Muscle layer of colon (tissue), 2 donors: ENCODE measurements around the gene PSMD12.

ENCODE experiments used
- H3K27ac ChIP-seq: one replicate; pipeline ENCODE4 v1.7.0; 2013; ENCODE audit warnings: low read depth, mild to moderate bottlenecking, low read length, moderate library complexity
- H3K27me3 ChIP-seq, 2 donors: one replicate each; pipeline ENCODE4 v1.7.0; 2013; ENCODE audit warnings: low read length in 2 of 2, mild to moderate bottlenecking in 2 of 2; ENCODE audit not compliant: insufficient read depth in 2 of 2, control insufficient read depth in 1 of 2
- H3K36me3 ChIP-seq: one replicate; pipeline ENCODE4 v1.7.0; 2013; ENCODE audit warnings: mild to moderate bottlenecking, low read length; ENCODE audit not compliant: insufficient read depth
- H3K4me1 ChIP-seq: one replicate; pipeline ENCODE4 v1.7.0; 2013; ENCODE audit warnings: mild to moderate bottlenecking, low read length; ENCODE audit not compliant: insufficient read depth
- H3K4me3 ChIP-seq, 2 donors: one replicate each; pipeline ENCODE4 v1.7.0; 2013; ENCODE audit warnings: low read length in 2 of 2, low read depth in 1 of 2, mild to moderate bottlenecking in 1 of 2, moderate library complexity in 1 of 2
- H3K9ac ChIP-seq: one replicate; pipeline ENCODE4 v1.7.0; 2013; ENCODE audit warnings: low read length
- H3K9me3 ChIP-seq: one replicate; pipeline ENCODE4 v1.7.0; 2013; ENCODE audit warnings: mild to moderate bottlenecking, low read length
- donor health status: abdominal sarcoma.
- donor health status: Adenocarcinoma of cecum.

PSMD12 gene

GRCh38 chr17:67372751-67373150 lies 6.4 kb upstream of the PSMD12 start:
- Histone ChIP-seq H3K4me3 (no peak overlapping the region), H3K9ac (no peak overlapping the region)

GRCh38 chr17:67369676-67370075 lies 3.3 kb upstream of the PSMD12 start:
- H3K4me3 ChIP-seq: no peak overlapping the region
- H3K27me3 ChIP-seq: no peaks in the 10 kb centered on the region
- no peaks in the 10 kb centered on the region for H3K36me3 ChIP-seq
- peaks cover 10% of the 10 kb centered on the region for H3K4me1 ChIP-seq
- H3K27ac ChIP-seq: no peak overlapping the region
- no peaks in the 10 kb centered on the region for H3K9me3 ChIP-seq
- no peak overlapping the region for H3K9ac ChIP-seq

More at GRCh38 chr17:67372751-67373150, 6.4 kb upstream of the PSMD12 start:
- Histone ChIP-seq H3K27ac (no peak overlapping the region), H3K27me3 (no peaks in the 10 kb centered on the region), H3K4me1 (peaks cover 3% of the 10 kb centered on the region), H3K9me3 (no peaks in the 10 kb centered on the region), H3K36me3 (no peaks in the 10 kb centered on the region)

GRCh38 chr17:67365738-67366192 lies 612 bp downstream of the PSMD12 start:
- Histone ChIP-seq H3K9me3 (no peaks in the 10 kb centered on the region), H3K27me3 (no peaks in the 10 kb centered on the region), H3K9ac (peak overlapping the region; percentile 96), H3K4me1 (peaks cover 17% of the 10 kb centered on the region), H3K27ac (peak overlapping the region; percentile 96), H3K4me3 (peak overlapping the region; percentile 87 to 99), H3K36me3 (peaks cover 7% of the 10 kb centered on the region)

DNA sequence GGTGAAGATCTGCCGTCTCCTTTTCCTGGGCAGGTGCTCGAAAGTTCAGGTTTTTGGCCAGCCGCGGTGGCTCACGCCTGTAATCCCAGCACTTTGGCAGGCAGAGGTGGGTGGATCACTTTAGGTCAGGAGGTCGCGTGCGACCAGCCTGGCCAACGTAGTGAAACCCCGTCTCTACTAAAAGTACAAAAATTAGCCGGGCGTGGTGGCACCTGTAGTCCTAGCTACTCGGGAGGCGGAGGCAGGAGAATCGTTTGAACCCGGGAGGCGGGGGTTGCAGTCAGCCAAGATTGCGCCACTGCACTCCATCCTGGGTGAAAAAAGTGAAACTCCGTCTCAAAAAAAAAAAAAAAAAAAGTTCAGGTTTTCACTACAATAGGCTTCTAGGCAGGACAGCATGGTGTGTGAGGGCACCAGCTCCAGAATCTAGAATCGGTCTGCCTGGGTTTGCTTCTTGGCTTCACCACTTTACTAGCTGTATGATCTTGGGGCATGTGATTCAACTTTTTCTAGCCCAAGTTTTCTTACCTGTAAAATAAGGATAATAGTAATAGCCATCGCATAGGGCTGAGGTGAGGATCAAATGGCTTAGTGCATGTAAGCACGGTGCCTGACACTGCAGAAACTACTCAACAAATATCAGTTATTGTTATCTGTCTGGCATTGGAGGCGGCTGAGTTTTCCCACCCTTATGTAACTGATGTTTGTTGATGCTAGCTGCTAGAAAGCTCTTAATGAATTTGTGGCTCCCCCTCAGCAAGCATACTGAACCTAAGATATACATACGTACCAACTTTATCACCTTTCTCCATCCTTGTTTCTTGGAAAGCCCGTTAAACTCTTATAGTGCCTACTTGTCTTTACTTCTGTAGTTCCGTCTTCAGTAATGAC lies 1.3 kb downstream of the PSMD12 start:
- Histone ChIP-seq H3K27me3 (no peaks in the 10 kb centered on the region), H3K9me3 (no peaks in the 10 kb centered on the region), H3K36me3 (peaks cover 13% of the 10 kb centered on the region), H3K9ac (peak overlapping the region; percentile 96), H3K4me3 (peak overlapping the region; percentile 87 to 99), H3K27ac (peak overlapping the region; percentile 96), H3K4me1 (peaks cover 18% of the 10 kb centered on the region)

DNA sequence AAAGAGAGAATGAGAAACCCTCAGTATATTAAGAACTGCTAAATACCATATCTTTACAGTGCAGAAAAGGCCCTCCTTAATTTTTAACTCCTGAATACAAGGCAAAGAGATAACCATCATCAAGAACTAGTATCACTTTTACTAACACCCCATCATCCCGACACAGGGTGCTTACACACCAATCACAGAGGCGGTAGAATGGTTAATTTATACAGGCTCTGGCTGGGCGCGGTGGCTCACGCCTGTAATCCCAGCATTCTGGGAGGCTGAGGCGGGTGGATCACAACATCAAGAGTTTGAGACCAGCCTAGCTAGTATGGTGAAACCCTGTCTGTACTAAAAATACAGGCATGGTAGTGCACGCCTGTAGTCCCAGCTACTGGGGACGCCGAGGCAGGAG lies 4.2 kb downstream of the PSMD12 start:
- H3K4me1 ChIP-seq: peaks cover 22% of the 10 kb centered on the region

DNA sequence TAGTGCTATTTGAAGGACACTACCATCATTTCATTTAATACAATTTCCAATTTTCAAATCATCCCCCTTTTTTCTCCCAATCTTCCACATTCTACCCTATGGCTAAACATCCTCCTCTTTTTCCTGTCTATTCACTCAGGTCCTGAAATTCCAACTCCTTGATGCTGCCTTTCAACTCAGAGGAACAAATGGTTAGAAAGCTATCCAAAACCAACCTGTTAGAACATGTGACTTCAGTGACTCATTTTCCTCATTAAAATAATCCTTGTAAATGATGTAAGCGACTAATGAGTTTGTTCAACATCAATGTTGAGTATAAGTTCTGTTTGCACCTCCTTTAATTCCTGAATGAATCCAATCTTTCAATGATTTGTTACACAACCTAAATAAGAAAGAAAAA lies 5.5 kb downstream of the PSMD12 start:
- Histone ChIP-seq H3K27ac (no peak overlapping the region), H3K4me1 (peaks cover 22% of the 10 kb centered on the region), H3K9me3 (no peaks in the 10 kb centered on the region), H3K27me3 (no peaks in the 10 kb centered on the region), H3K4me3 (no peak overlapping the region), H3K9ac (no peak overlapping the region), H3K36me3 (peaks cover 23% of the 10 kb centered on the region)

More for the DNA sequence above, 4.2 kb downstream of the PSMD12 start:
- H3K9me3 ChIP-seq: no peaks in the 10 kb centered on the region
- H3K9ac ChIP-seq: no peak overlapping the region
- peaks cover 16% of the 10 kb centered on the region for H3K36me3 ChIP-seq
- H3K27ac ChIP-seq: no peak overlapping the region
- no peaks in the 10 kb centered on the region for H3K27me3 ChIP-seq
- H3K4me3 ChIP-seq: no peak overlapping the region

GRCh38 chr17:67359960-67360791 lies 6.2 kb downstream of the PSMD12 start:
- peaks cover 30% of the 10 kb centered on the region for H3K36me3 ChIP-seq
- H3K9me3 ChIP-seq: no peaks in the 10 kb centered on the region
- no peak overlapping the region for H3K27ac ChIP-seq
- H3K27me3 ChIP-seq: no peaks in the 10 kb centered on the region
- peaks cover 16% of the 10 kb centered on the region for H3K4me1 ChIP-seq
- H3K9ac ChIP-seq: no peak overlapping the region
- H3K4me3 ChIP-seq: no peak overlapping the region

GRCh38 chr17:67358612-67359011 lies 7.8 kb downstream of the PSMD12 start:
- H3K9me3 ChIP-seq: no peaks in the 10 kb centered on the region
- no peak overlapping the region for H3K27ac ChIP-seq
- peaks cover 43% of the 10 kb centered on the region for H3K36me3 ChIP-seq
- H3K4me3 ChIP-seq: no peak overlapping the region
- no peak overlapping the region for H3K9ac ChIP-seq
- no peaks in the 10 kb centered on the region for H3K27me3 ChIP-seq
- peaks cover 5% of the 10 kb centered on the region for H3K4me1 ChIP-seq

DNA sequence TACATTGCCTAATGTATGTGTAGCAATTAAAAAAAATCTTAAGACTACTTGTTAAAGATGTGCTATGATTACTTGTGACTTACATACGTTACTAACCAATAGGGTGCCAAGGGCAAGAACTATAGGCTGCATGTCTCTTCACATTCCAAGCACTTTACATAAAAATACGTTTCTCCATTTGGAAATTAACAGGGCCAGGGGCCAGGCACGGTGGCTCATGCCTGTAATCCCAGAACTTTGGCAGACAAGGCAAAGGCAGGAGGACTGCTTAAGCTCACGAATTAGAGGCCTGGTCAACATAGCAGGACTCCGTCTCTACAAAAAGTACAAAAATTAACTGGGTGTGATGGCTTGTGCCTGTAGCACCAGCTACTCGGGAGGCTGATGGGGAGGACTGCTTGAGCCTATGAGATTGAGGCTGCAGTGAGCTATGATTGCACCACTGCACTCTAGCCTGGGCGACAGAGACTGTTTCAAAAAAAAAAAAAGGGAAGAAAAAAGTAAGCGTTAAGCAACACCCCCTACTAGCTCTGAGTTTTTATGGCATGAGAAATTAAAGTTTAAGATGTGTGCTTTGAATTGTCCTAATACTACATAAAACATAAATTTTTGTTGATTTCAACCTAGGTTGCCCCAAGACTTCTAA lies 12.3 kb downstream of the PSMD12 start:
- no peak overlapping the region for H3K9ac ChIP-seq
- peaks cover 50% of the 10 kb centered on the region for H3K36me3 ChIP-seq
- no peak overlapping the region for H3K27ac ChIP-seq
- no peak overlapping the region for H3K4me3 ChIP-seq
- no peaks in the 10 kb centered on the region for H3K27me3 ChIP-seq
- no peaks in the 10 kb centered on the region for H3K4me1 ChIP-seq
- no peaks in the 10 kb centered on the region for H3K9me3 ChIP-seq

GRCh38 chr17:67353161-67353560 lies 13.2 kb downstream of the PSMD12 start:
- Histone ChIP-seq H3K27ac (no peak overlapping the region), H3K4me3 (no peak overlapping the region), H3K9ac (no peak overlapping the region), H3K9me3 (no peaks in the 10 kb centered on the region), H3K4me1 (no peaks in the 10 kb centered on the region), H3K36me3 (peaks cover 59% of the 10 kb centered on the region), H3K27me3 (no peaks in the 10 kb centered on the region)

GRCh38 chr17:67349420-67349819 lies 17.0 kb downstream of the PSMD12 start:
- no peak overlapping the region for H3K4me3 ChIP-seq
- H3K36me3 ChIP-seq: peaks cover 70% of the 10 kb centered on the region
- H3K9ac ChIP-seq: no peak overlapping the region
- no peaks in the 10 kb centered on the region for H3K9me3 ChIP-seq
- H3K27me3 ChIP-seq: no peaks in the 10 kb centered on the region
- H3K4me1 ChIP-seq: no peaks in the 10 kb centered on the region
- no peak overlapping the region for H3K27ac ChIP-seq
